ENCODE results near the gene ATF7. TPM values are rescaled to one million over a fixed set of nuclear protein-coding genes. Genes with fewer than 3 reads are reported as not detected.

Gene ATF7
- polyA plus RNA-seq, 1 of the 3 experiments (the other 2 are of a cell fraction): 12.8 TPM

GRCh38 chr12:53504004-53504920, 121.9 kb downstream of the ATF7 start:
- TF ChIP-seq USF2 (IDR thresholded peaks at IDR 0.05; ENCODE audit: borderline replicate concordance, low read depth, low read length) (no peak), POLR2AphosphoS5 (IDR thresholded peaks at IDR 0.05; ENCODE audit: low read depth, low read length) (no peak), MAX (IDR thresholded peaks at IDR 0.05; ENCODE audit: low read depth) (no peak), RAD21 (IDR thresholded peaks at IDR 0.05; ENCODE audit: low read length) (no peak), CTCF (IDR thresholded peaks at IDR 0.05) (no peak)
- no peaks in the 10 kb centered on the region for H3K9me2 ChIP-seq
- no peaks in the 10 kb centered on the region for H3K27me3 ChIP-seq (ENCODE audit: insufficient read depth)
- peaks cover 18 to 23% of the 10 kb centered on the region in 2 experiments for H3K4me1 ChIP-seq (ENCODE audit: control insufficient read depth in 1 of 2, insufficient read depth in 2 of 2, low read depth in 1 of 2, low read length in 1 of 2)
- H3K4me2 ChIP-seq: no peak overlapping the region
- H4K20me1 ChIP-seq (ENCODE audit: insufficient read depth): no peaks in the 10 kb centered on the region
- WGBS (ENCODE audit: low lambda C conversion rate): 89% methylated on average over 14 of the region's 14 CpGs
- peak overlapping the region in 1 of 2 experiments; percentile 54; a peak in 1 of 4 replicates for H3K27ac ChIP-seq (ENCODE audit: low read depth in 2 of 2, low read length in 1 of 2)
- H3F3A ChIP-seq (replicated peaks; ENCODE audit: insufficient read depth): peaks cover 39% of the 10 kb centered on the region
- H3K79me2 ChIP-seq (ENCODE audit: insufficient read depth): peaks cover 24% of the 10 kb centered on the region
- DNase-seq: no peak
- no peaks in the 10 kb centered on the region for H3K9me3 ChIP-seq
- peaks cover 8 to 40% of the 10 kb centered on the region in 2 experiments for H3K36me3 ChIP-seq (replicated peaks in 1 of 2; ENCODE audit: control insufficient read depth in 1 of 2, insufficient read depth in 2 of 2, low read length in 1 of 2)
- H3K9ac ChIP-seq: no peak overlapping the region
- no peak overlapping the region for H3K4me3 ChIP-seq (ENCODE audit: low read depth in 2 of 2, low read length in 1 of 2)
- CTCF ChIA-PET: interaction anchor here (0.9 to 8.2 kb wide), 5 partner anchors 11 to 181 kb away, joined by 4 to 46 read pairs (median 4); partner anchors contain the start of genes AAAS and ATP5MC2
- POLR2A ChIA-PET: no interaction called here
- no peak overlapping the region for H2AFZ ChIP-seq (ENCODE audit: low read depth)

- H3K4me3 ChIP-seq (ENCODE audit: low read depth in 2 of 2, low read length in 1 of 2): no peak overlapping the region; a peak in 1 of 4 replicates
- H3F3A ChIP-seq (replicated peaks; ENCODE audit: insufficient read depth): peaks cover 33% of the 10 kb centered on the region
- peaks cover 23% of the 10 kb centered on the region in 2 experiments for H3K4me1 ChIP-seq (ENCODE audit: control insufficient read depth in 1 of 2, insufficient read depth in 2 of 2, low read depth in 1 of 2, low read length in 1 of 2)
- H3K79me2 ChIP-seq (ENCODE audit: insufficient read depth): peaks cover 32% of the 10 kb centered on the region
- H2AFZ ChIP-seq (ENCODE audit: low read depth): no peak overlapping the region
- H4K20me1 ChIP-seq (ENCODE audit: insufficient read depth): no peaks in the 10 kb centered on the region
- DNase-seq: no peak
- no peak overlapping the region; a peak in 2 of 4 replicates for H3K27ac ChIP-seq (ENCODE audit: low read depth in 2 of 2, low read length in 1 of 2)
- TF ChIP-seq CHD2 (IDR thresholded peaks at IDR 0.05; ENCODE audit: low read length, partially characterized antibody) (no peak), ZBTB33 (IDR thresholded peaks at IDR 0.05; ENCODE audit: borderline replicate concordance, low read depth) (no peak)
- TF ChIP-seq, protein P1, sequence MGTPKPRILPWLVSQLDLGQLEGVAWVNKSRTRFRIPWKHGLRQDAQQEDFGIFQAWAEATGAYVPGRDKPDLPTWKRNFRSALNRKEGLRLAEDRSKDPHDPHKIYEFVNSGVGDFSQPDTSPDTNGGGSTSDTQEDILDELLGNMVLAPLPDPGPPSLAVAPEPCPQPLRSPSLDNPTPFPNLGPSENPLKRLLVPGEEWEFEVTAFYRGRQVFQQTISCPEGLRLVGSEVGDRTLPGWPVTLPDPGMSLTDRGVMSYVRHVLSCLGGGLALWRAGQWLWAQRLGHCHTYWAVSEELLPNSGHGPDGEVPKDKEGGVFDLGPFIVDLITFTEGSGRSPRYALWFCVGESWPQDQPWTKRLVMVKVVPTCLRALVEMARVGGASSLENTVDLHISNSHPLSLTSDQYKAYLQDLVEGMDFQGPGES (IDR thresholded peaks at IDR 0.05; ENCODE audit: low read depth, low read length): no peak
- H3K27me3 ChIP-seq (ENCODE audit: insufficient read depth): no peaks in the 10 kb centered on the region
- 80% methylated on average over 10 of the region's 10 CpGs for WGBS (ENCODE audit: low lambda C conversion rate)
- no peak overlapping the region for H3K9ac ChIP-seq
- H3K9me3 ChIP-seq: no peaks in the 10 kb centered on the region
- no peaks in the 10 kb centered on the region for H3K9me2 ChIP-seq
- ChIA-PET CTCF (interaction anchor here (0.9 to 8.2 kb wide), 5 partner anchors 82 to 180 kb away, joined by 4 to 46 read pairs (median 4); partner anchors contain the start of genes AAAS and ATP5MC2), POLR2A (no interaction called here)
- peaks cover 8 to 40% of the 10 kb centered on the region in 2 experiments for H3K36me3 ChIP-seq (replicated peaks in 1 of 2; ENCODE audit: control insufficient read depth in 1 of 2, insufficient read depth in 2 of 2, low read length in 1 of 2)
- H3K4me2 ChIP-seq: peak overlapping the region; percentile 96; the same call in 1 of the 2 replicates
These were observed 123.0 kb downstream of the ATF7 start for GRCh38 chr12:53502983-53503728.

Measured in SK-N-SH (cell line).